Measurements from ENCODE around the gene DXO.
"Not testable (repeated sequence)": the region's sequence is repeated elsewhere in the genome, so short reads cannot be mapped to it uniquely, and the experiment has no call there.

DNA sequence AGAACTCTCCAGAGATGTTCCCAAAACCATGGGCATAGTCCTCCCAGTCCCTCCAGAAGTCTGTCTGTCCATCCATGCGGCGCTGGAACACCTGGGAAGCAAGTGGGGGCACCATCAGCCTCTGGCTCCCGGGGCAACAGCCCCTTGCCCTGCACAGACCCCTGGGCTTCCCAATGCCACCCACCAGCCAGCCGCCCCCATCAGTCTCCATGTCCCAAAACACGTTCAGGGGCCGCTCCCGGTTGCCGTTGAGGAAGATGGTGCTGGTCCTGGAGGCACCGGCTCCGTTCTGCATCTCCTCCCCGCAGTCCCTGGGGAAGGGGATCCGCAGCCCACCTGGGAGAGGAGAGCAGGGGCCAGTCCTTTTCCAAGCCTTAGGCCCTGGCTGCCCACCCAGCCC is 37.6 kb upstream of the DXO start:
- TF ChIP-seq, protein P1, sequence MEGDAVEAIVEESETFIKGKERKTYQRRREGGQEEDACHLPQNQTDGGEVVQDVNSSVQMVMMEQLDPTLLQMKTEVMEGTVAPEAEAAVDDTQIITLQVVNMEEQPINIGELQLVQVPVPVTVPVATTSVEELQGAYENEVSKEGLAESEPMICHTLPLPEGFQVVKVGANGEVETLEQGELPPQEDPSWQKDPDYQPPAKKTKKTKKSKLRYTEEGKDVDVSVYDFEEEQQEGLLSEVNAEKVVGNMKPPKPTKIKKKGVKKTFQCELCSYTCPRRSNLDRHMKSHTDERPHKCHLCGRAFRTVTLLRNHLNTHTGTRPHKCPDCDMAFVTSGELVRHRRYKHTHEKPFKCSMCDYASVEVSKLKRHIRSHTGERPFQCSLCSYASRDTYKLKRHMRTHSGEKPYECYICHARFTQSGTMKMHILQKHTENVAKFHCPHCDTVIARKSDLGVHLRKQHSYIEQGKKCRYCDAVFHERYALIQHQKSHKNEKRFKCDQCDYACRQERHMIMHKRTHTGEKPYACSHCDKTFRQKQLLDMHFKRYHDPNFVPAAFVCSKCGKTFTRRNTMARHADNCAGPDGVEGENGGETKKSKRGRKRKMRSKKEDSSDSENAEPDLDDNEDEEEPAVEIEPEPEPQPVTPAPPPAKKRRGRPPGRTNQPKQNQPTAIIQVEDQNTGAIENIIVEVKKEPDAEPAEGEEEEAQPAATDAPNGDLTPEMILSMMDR (IDR thresholded peaks at IDR 0.05) = not testable (repeated sequence)
- not testable (repeated sequence) for TF ChIP-seq POLR2A (IDR thresholded peaks at IDR 0.05)

Data from body of pancreas (tissue), 4 donors.